ENCODE measurements around the gene CLDN6. TPM values are rescaled to one million over a fixed set of nuclear protein-coding genes. Genes with fewer than 3 reads are reported as not detected.

Gene CLDN6
- total RNA-seq, 2 experiments from 2014 or later: not detected

DNA sequence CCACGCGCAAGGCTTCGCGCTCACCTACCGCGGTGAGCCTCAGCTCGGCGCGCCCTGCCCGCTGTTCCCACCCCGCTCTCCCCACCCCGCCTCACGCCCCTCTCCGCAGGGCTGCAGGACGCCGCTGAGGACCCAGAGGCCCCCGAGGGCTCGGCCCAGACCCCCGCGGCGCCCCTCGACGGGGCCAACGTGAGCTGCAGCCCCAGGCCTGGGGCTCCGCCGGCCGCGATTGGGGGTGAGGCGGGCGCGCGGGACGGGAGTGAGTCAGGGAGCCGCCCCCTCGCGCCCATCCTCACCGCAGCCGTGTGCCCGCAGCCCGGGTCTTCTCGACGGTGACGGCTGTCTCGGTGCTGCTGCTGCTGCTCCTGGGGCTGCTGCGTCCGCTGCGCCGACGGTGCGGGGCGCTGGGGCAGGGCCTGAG, 50.8 kb downstream of the CLDN6 start:
- no peak for DNase-seq (ENCODE audit: low spot score)
- Histone ChIP-seq H3K4me3 (ENCODE audit: low read depth, low read length, poor library complexity, severe bottlenecking) (no peak overlapping the region), H3K4me1 (ENCODE audit: insufficient read depth, low read length, poor library complexity, severe bottlenecking) (peaks cover 66% of the 10 kb centered on the region), H2AFZ (ENCODE audit: low read length) (no peak overlapping the region), H3K9me3 (ENCODE audit: low read length) (no peaks in the 10 kb centered on the region), H3K27ac (ENCODE audit: low read depth, low read length, poor library complexity, severe bottlenecking) (no peak overlapping the region), H3K36me3 (ENCODE audit: insufficient read depth, low read length) (peaks cover 20% of the 10 kb centered on the region; the same call in 1 of the 2 replicates), H3K9me2 (ENCODE audit: insufficient read depth, low read length) (no peaks in the 10 kb centered on the region), H3K4me2 (ENCODE audit: low read length) (no peak overlapping the region), H4K20me1 (ENCODE audit: insufficient read depth, low read length) (peaks cover 6% of the 10 kb centered on the region; the same call in 1 of the 2 replicates), H3K79me2 (ENCODE audit: insufficient read depth, low read depth, low read length) (no peaks in the 10 kb centered on the region; the same call in 1 of the 2 replicates)
- no TSS peak for BruUV-seq (replicated peaks)
- POLR2A ChIA-PET: no interaction called here
- intact Hi-C loops (cut with micrococcal nuclease; ENCODE audit: unreplicated experiment): no loop called here
- CTCF ChIA-PET (ENCODE audit: unreplicated experiment): no interaction called here
- TF ChIP-seq EZH2phosphoT487 (IDR thresholded peaks at IDR 0.05; ENCODE audit: borderline replicate concordance, low read depth, low read length): no peak
- TF ChIP-seq, protein P1, sequence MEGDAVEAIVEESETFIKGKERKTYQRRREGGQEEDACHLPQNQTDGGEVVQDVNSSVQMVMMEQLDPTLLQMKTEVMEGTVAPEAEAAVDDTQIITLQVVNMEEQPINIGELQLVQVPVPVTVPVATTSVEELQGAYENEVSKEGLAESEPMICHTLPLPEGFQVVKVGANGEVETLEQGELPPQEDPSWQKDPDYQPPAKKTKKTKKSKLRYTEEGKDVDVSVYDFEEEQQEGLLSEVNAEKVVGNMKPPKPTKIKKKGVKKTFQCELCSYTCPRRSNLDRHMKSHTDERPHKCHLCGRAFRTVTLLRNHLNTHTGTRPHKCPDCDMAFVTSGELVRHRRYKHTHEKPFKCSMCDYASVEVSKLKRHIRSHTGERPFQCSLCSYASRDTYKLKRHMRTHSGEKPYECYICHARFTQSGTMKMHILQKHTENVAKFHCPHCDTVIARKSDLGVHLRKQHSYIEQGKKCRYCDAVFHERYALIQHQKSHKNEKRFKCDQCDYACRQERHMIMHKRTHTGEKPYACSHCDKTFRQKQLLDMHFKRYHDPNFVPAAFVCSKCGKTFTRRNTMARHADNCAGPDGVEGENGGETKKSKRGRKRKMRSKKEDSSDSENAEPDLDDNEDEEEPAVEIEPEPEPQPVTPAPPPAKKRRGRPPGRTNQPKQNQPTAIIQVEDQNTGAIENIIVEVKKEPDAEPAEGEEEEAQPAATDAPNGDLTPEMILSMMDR (conservative IDR thresholded peaks at IDR 0.05; ENCODE audit: low read length): no peak

GRCh38 chr16:2966808-2967191, 51.2 kb downstream of the CLDN6 start:
- Histone ChIP-seq H3K27ac (ENCODE audit: low read depth, low read length, poor library complexity, severe bottlenecking) (no peak overlapping the region), H3K4me2 (ENCODE audit: low read length) (no peak overlapping the region), H4K20me1 (ENCODE audit: insufficient read depth, low read length) (peaks cover 6% of the 10 kb centered on the region; the same call in 1 of the 2 replicates), H3K79me2 (ENCODE audit: insufficient read depth, low read depth, low read length) (no peaks in the 10 kb centered on the region; the same call in 1 of the 2 replicates), H3K4me1 (ENCODE audit: insufficient read depth, low read length, poor library complexity, severe bottlenecking) (peaks cover 62% of the 10 kb centered on the region), H3K9me2 (ENCODE audit: insufficient read depth, low read length) (no peaks in the 10 kb centered on the region), H2AFZ (ENCODE audit: low read length) (no peak overlapping the region), H3K9me3 (ENCODE audit: low read length) (no peaks in the 10 kb centered on the region), H3K4me3 (ENCODE audit: low read depth, low read length, poor library complexity, severe bottlenecking) (no peak overlapping the region), H3K36me3 (ENCODE audit: insufficient read depth, low read length) (peaks cover 16% of the 10 kb centered on the region; the same call in 1 of the 2 replicates)
- intact Hi-C loops (cut with micrococcal nuclease; ENCODE audit: unreplicated experiment): no loop called here
- ChIA-PET CTCF (ENCODE audit: unreplicated experiment) (no interaction called here), POLR2A (no interaction called here)
- no TSS peak for BruUV-seq (replicated peaks)
- no peak for DNase-seq (ENCODE audit: low spot score)
- no peak for TF ChIP-seq EZH2phosphoT487 (IDR thresholded peaks at IDR 0.05; ENCODE audit: borderline replicate concordance, low read depth, low read length)
- TF ChIP-seq, protein P1 (conservative IDR thresholded peaks at IDR 0.05; ENCODE audit: low read length): no peak

- H3K79me2 ChIP-seq (ENCODE audit: insufficient read depth, low read depth, low read length): no peaks in the 10 kb centered on the region; the same call in 1 of the 2 replicates
Measured at GRCh38 chr16:2966043-2966807, 51.8 kb downstream of the CLDN6 start.

More at GRCh38 chr16:2966043-2966807, 51.8 kb downstream of the CLDN6 start:
- Histone ChIP-seq H3K4me1 (ENCODE audit: insufficient read depth, low read length, poor library complexity, severe bottlenecking) (peaks cover 56% of the 10 kb centered on the region), H3K36me3 (ENCODE audit: insufficient read depth, low read length) (peaks cover 10% of the 10 kb centered on the region; the same call in 1 of the 2 replicates), H3K27ac (ENCODE audit: low read depth, low read length, poor library complexity, severe bottlenecking) (no peak overlapping the region), H2AFZ (ENCODE audit: low read length) (no peak overlapping the region), H4K20me1 (ENCODE audit: insufficient read depth, low read length) (peaks cover 6% of the 10 kb centered on the region; the same call in 1 of the 2 replicates), H3K9me2 (ENCODE audit: insufficient read depth, low read length) (no peaks in the 10 kb centered on the region), H3K4me2 (ENCODE audit: low read length) (peak overlapping the region; percentile 40; the same call in 1 of the 2 replicates), H3K4me3 (ENCODE audit: low read depth, low read length, poor library complexity, severe bottlenecking) (no peak overlapping the region), H3K9me3 (ENCODE audit: low read length) (no peaks in the 10 kb centered on the region)
- BruUV-seq (replicated peaks): no TSS peak
- POLR2A ChIA-PET: interaction anchor here (0.8 kb wide), 1 partner anchor 16 kb away, joined by 9 read pairs; no protein-coding TSS in a partner anchor
- no peak for TF ChIP-seq EZH2phosphoT487 (IDR thresholded peaks at IDR 0.05; ENCODE audit: borderline replicate concordance, low read depth, low read length)
- TF ChIP-seq, protein P1 (conservative IDR thresholded peaks at IDR 0.05; ENCODE audit: low read length): no peak
- no peak for DNase-seq (ENCODE audit: low spot score)
- CTCF ChIA-PET (ENCODE audit: unreplicated experiment): no interaction called here
- intact Hi-C loops (cut with micrococcal nuclease; ENCODE audit: unreplicated experiment): no loop called here
